Measurements from ENCODE around the gene LRCH1. TPM values are rescaled to one million over a fixed set of nuclear protein-coding genes. Genes with fewer than 3 reads are reported as not detected.

LRCH1 gene
- total and polyA plus RNA-seq, 2 experiments from 2014 or later: 6.0 to 14.6 TPM

GRCh38 chr13:46633416-46633815 is 80.4 kb downstream of the LRCH1 start:
- Histone ChIP-seq H3K4me3 (no peak overlapping the region), H3K4me1 (ENCODE audit: low read depth) (peaks cover 53% of the 10 kb centered on the region), H3K27me3 (no peaks in the 10 kb centered on the region), H3K9me3 (ENCODE audit: low read depth) (no peaks in the 10 kb centered on the region), H3K27ac (no peak overlapping the region), H3K36me3 (no peaks in the 10 kb centered on the region)
- peak in 1 of 2 donors; percentile 75 for DNase-seq (ENCODE audit: low read depth in 1 of 2, low spot score in 1 of 2)
- TF ChIP-seq, protein P1, sequence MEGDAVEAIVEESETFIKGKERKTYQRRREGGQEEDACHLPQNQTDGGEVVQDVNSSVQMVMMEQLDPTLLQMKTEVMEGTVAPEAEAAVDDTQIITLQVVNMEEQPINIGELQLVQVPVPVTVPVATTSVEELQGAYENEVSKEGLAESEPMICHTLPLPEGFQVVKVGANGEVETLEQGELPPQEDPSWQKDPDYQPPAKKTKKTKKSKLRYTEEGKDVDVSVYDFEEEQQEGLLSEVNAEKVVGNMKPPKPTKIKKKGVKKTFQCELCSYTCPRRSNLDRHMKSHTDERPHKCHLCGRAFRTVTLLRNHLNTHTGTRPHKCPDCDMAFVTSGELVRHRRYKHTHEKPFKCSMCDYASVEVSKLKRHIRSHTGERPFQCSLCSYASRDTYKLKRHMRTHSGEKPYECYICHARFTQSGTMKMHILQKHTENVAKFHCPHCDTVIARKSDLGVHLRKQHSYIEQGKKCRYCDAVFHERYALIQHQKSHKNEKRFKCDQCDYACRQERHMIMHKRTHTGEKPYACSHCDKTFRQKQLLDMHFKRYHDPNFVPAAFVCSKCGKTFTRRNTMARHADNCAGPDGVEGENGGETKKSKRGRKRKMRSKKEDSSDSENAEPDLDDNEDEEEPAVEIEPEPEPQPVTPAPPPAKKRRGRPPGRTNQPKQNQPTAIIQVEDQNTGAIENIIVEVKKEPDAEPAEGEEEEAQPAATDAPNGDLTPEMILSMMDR (IDR thresholded peaks at IDR 0.05; ENCODE audit: low read depth, low read length): no peak

- Histone ChIP-seq H3K36me3 (no peaks in the 10 kb centered on the region), H3K27ac (peak overlapping the region; percentile 30), H3K27me3 (no peaks in the 10 kb centered on the region), H3K9me3 (ENCODE audit: low read depth) (no peaks in the 10 kb centered on the region), H3K4me3 (no peak overlapping the region), H3K4me1 (ENCODE audit: low read depth) (peaks cover 39% of the 10 kb centered on the region)
- DNase-seq (ENCODE audit: low read depth in 1 of 2, low spot score in 1 of 2): no peak
- TF ChIP-seq, protein P1 (IDR thresholded peaks at IDR 0.05; ENCODE audit: low read depth, low read length): no peak
Measured at GRCh38 chr13:46636451-46636850, 83.5 kb downstream of the LRCH1 start.

GRCh38 chr13:46637213-46637612 is 84.2 kb downstream of the LRCH1 start:
- no peaks in the 10 kb centered on the region for H3K36me3 ChIP-seq
- peak overlapping the region; percentile 30 for H3K27ac ChIP-seq
- no peak overlapping the region for H3K4me3 ChIP-seq
- TF ChIP-seq, protein P1 (IDR thresholded peaks at IDR 0.05; ENCODE audit: low read depth, low read length): no peak
- H3K4me1 ChIP-seq (ENCODE audit: low read depth): peaks cover 39% of the 10 kb centered on the region
- H3K27me3 ChIP-seq: no peaks in the 10 kb centered on the region
- DNase-seq (ENCODE audit: low read depth in 1 of 2, low spot score in 1 of 2): peak in 1 of 2 donors; percentile 42
- no peaks in the 10 kb centered on the region for H3K9me3 ChIP-seq (ENCODE audit: low read depth)

- DNase-seq (ENCODE audit: low read depth in 1 of 2, low spot score in 1 of 2): no peak
Measured at GRCh38 chr13:46638262-46638661, 85.3 kb downstream of the LRCH1 start.

DNA sequence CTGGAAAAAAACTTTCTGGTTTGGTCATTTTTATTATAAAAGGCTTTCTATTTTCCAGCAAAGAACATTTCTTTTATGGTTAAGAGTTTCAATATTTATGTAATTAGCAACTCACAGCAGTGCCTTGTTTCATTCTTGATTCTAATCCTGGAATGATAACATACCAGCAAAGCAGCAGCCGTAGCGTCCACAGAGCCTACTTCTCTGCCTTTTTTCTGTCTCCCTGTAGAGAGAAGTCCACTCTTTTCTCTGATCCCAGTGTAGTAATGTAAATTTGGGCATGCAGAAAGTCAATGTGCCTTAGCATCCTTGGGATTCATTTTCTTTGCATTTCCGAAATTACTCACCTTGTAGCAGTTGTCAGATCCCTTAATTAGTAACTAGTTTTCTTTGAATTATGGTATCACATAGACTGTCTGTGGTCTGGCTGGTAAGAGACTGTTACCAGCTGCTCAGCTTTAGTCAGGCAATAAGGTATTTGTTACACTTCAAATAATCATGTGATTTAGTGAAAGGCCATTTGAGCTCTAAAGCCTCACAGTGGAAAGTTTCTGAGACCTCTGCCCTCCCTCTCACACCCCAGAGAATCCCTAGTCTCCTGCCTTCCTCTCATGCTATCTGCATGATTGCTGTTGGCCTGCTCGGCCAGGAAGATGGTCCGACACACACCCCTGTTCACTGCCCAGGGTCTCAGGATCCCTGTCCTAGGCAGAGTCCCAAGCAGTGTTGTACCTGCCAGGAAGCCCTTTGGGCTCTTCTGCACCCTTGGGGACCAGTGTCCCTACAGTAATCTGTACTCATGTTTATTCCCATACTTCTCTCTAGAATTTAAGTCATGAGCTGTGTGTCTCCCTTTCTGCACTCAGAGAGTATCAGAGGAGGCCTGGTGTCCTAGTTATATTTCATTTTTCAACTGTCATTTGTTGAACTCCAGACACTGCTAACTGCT is 86.3 kb downstream of the LRCH1 start:
- H3K27ac ChIP-seq: peak overlapping the region; percentile 90
- no peaks in the 10 kb centered on the region for H3K27me3 ChIP-seq
- TF ChIP-seq, protein P1 (IDR thresholded peaks at IDR 0.05; ENCODE audit: low read depth, low read length): no peak
- H3K4me3 ChIP-seq: no peak overlapping the region
- DNase-seq (ENCODE audit: low read depth in 1 of 2, low spot score in 1 of 2): peak in 1 of 2 donors; percentile 46
- no peaks in the 10 kb centered on the region for H3K9me3 ChIP-seq (ENCODE audit: low read depth)
- H3K36me3 ChIP-seq: no peaks in the 10 kb centered on the region
- H3K4me1 ChIP-seq (ENCODE audit: low read depth): peaks cover 53% of the 10 kb centered on the region

More at GRCh38 chr13:46638262-46638661, 85.3 kb downstream of the LRCH1 start:
- no peaks in the 10 kb centered on the region for H3K9me3 ChIP-seq (ENCODE audit: low read depth)
- no peaks in the 10 kb centered on the region for H3K36me3 ChIP-seq
- no peak overlapping the region for H3K4me3 ChIP-seq
- peaks cover 43% of the 10 kb centered on the region for H3K4me1 ChIP-seq (ENCODE audit: low read depth)
- no peaks in the 10 kb centered on the region for H3K27me3 ChIP-seq
- H3K27ac ChIP-seq: peak overlapping the region; percentile 90
- TF ChIP-seq, protein P1 (IDR thresholded peaks at IDR 0.05; ENCODE audit: low read depth, low read length): no peak

Measured in cardiac muscle cell (in vitro differentiated cells and primary cell).